Large intestine (tissue), 12 donors: ENCODE results near the gene PANK3. TPM values are rescaled to one million over a fixed set of nuclear protein-coding genes. Genes with fewer than 3 reads are reported as not detected.
A peak's percentile ranks its signal among the peaks of the same experiment; 100 is the strongest.

ENCODE experiments used
- DNase-seq, 2 donors: peaks; one replicate each; pipeline versions ENCODE4 v3.0.0 to v3.0.0-alpha.2; 2013
- H3K27ac ChIP-seq: one replicate; pipeline ENCODE4 v1.5.1; 2013; ENCODE audit warnings: low read length
- H3K27me3 ChIP-seq: 2 replicates; pipeline ENCODE4 v1.6.1; 2013; ENCODE audit warnings: low read length; ENCODE audit not compliant: control insufficient read depth, insufficient read depth
- H3K36me3 ChIP-seq: 2 replicates; pipeline ENCODE4 v1.6.1; 2013; ENCODE audit warnings: low read length; ENCODE audit not compliant: control insufficient read depth, insufficient read depth
- H3K4me1 ChIP-seq: one replicate; pipeline ENCODE4 v1.6.1; 2013; ENCODE audit warnings: low read length; ENCODE audit not compliant: control insufficient read depth, insufficient read depth
- H3K4me3 ChIP-seq: one replicate; pipeline ENCODE4 v1.5.1; 2013; ENCODE audit warnings: low read length
- H3K9me3 ChIP-seq: one replicate; pipeline ENCODE4 v1.6.1; 2013; ENCODE audit warnings: mild to moderate bottlenecking, low read depth, low read length, moderate library complexity; ENCODE audit not compliant: control insufficient read depth
- WGBS: methylation state at CpG from one replicate; pipeline ENCODE4 v1.1.5; 2013; ENCODE audit warnings: low lambda C conversion rate; ENCODE audit not compliant: insufficient coverage; 5-methylcytosine and 5-hydroxymethylcytosine counted together
- long read RNA-seq, 11 donors: transcript quantifications; one replicate each; lab custom pipeline, GENCODE V29; 2026
- polyA plus RNA-seq: library from polyadenylated mRNA; unstranded; fragments of 120-200 nt; gene quantifications from one replicate; pipeline ENCODE4 v1.2.1, GENCODE V29; 2013

PANK3 gene
- 56.9 TPM for polyA plus RNA-seq
- long read RNA-seq, donor 1, full-length matches to known transcripts, result 4 of 4 reads
- long read RNA-seq, donor 1, partial matches to known transcripts, result 0 of 4 reads
- long read RNA-seq, donor 1, other reads (novel, unspliced or antisense), result 0 of 4 reads
- long read RNA-seq, donor 2, full-length matches to known transcripts, result 10 of 10 reads
- long read RNA-seq, donor 2, partial matches to known transcripts, result 0 of 10 reads
- long read RNA-seq, donor 2, other reads (novel, unspliced or antisense), result 0 of 10 reads
- long read RNA-seq, donor 3, full-length matches to known transcripts, result 16 of 16 reads
- long read RNA-seq, donor 3, partial matches to known transcripts, result 0 of 16 reads
- long read RNA-seq, donor 3, other reads (novel, unspliced or antisense), result 0 of 16 reads
- long read RNA-seq, donor 4, result 0 reads
- long read RNA-seq, donor 5, full-length matches to known transcripts, result 3 of 3 reads
- long read RNA-seq, donor 5, partial matches to known transcripts, result 0 of 3 reads
- long read RNA-seq, donor 5, other reads (novel, unspliced or antisense), result 0 of 3 reads
- long read RNA-seq, donor 6, full-length matches to known transcripts, result 13 of 13 reads
- long read RNA-seq, donor 6, partial matches to known transcripts, result 0 of 13 reads
- long read RNA-seq, donor 6, other reads (novel, unspliced or antisense), result 0 of 13 reads
- long read RNA-seq, donor 7, full-length matches to known transcripts, result 4 of 4 reads
- long read RNA-seq, donor 7, partial matches to known transcripts, result 0 of 4 reads
- long read RNA-seq, donor 7, other reads (novel, unspliced or antisense), result 0 of 4 reads
- long read RNA-seq, donor 8, full-length matches to known transcripts, result 12 of 49 reads
- long read RNA-seq, donor 8, partial matches to known transcripts, result 37 of 49 reads
- long read RNA-seq, donor 8, other reads (novel, unspliced or antisense), result 0 of 49 reads
- long read RNA-seq, donor 9, full-length matches to known transcripts, result 10 of 10 reads
- long read RNA-seq, donor 9, partial matches to known transcripts, result 0 of 10 reads
- long read RNA-seq, donor 9, other reads (novel, unspliced or antisense), result 0 of 10 reads
- long read RNA-seq, donor 10, full-length matches to known transcripts, result 9 of 9 reads
- long read RNA-seq, donor 10, partial matches to known transcripts, result 0 of 9 reads
- long read RNA-seq, donor 10, other reads (novel, unspliced or antisense), result 0 of 9 reads
- long read RNA-seq, donor 11, full-length matches to known transcripts, result 8 of 8 reads
- long read RNA-seq, donor 11, partial matches to known transcripts, result 0 of 8 reads
- long read RNA-seq, donor 11, other reads (novel, unspliced or antisense), result 0 of 8 reads

DNA sequence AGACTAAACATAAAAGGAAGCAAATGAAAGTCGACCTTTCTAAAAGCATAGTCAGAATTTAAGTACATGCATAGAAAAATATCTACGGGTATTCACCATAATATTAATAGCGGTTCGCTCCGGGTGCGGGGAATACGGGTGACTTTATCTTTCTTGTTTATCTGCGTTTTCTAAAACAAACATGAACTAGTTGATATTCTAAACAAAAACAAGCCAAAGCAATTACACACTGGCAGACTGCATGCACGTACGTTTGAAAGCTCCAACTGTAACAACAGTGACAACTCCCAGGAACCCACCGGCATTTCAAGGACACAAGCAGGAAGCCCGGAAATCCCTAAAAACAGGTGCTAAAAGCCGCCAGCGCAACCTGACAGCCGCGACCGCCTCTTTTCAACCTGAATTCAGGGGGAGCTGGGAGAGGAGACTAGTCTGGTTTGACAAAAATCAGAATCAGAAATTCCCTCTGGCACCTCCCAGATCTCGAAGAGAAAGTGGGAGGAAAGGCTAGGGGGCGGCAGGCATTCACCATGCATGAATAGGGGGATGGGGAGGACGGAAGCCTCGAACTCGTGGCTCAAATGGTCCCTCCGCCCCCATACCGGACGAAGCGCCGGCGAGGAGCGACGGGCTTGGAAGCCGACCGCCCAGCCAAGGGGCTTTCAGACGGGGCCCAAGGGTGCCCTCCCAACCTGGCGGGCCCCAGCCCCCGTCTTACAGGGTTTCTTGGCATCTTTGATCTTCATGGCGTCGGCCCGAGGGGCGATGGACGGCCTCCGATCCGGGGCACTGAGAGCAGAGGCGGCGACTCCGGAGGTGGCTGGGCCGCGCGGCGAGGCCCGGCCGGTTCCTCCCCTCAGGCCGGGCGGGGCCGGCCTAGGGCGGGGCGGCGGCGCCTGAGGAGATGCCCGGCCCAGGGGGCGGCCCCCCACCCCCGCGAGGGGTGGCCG, at the start of gene PANK3:
TSS of gene PANK3 (minus strand) at position 831 of the 950 bp plus-strand sequence. CDS start at position 746, 85 bp downstream.
- Histone ChIP-seq H3K27ac (peak within 1 kb of the TSS; percentile 92), H3K4me3 (peak within 1 kb of the TSS; percentile 85), H3K27me3 (no peaks in the 10 kb centered on the region), H3K36me3 (peaks cover 3% of the 10 kb centered on the region), H3K9me3 (no peaks in the 10 kb centered on the region), H3K4me1 (peaks cover 12% of the 10 kb centered on the region)
- DNase-seq, result peak in 1 of 2 donors; percentile 81
- WGBS, result 0% methylated on average over 1 of the region's 63 CpGs

DNA sequence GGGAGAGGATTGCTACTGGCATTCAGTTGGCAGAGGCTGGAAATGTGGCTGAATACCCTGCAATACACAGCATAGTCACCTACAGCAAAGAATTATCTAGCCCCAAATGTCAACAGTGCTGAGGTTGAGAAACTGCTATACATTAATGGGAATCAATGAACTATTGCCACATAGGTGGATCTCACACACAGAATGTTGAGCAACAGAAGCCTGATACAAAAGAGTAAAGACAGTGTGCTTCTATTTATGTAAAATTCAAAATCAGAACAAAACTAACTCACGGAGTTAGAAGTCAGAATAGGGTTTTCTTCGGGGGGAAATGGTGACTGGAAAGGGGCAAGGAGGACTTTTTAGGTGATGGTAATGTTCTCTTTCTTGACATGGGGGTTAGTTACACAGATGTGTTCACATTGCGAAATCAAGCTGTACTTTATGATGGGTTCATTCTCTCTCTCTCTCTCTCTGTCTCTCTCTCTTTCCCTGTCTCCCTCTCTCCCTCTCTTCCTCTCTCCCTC, 45.7 kb upstream of the PANK3 start:
- Histone ChIP-seq H3K27ac (peak overlapping the region; percentile 72), H3K4me3 (no peak overlapping the region), H3K4me1 (peaks cover 11% of the 10 kb centered on the region), H3K36me3 (no peaks in the 10 kb centered on the region), H3K9me3 (no peaks in the 10 kb centered on the region), H3K27me3 (no peaks in the 10 kb centered on the region)
- WGBS, result no CpG with 5 or more reads among the region's 3 CpGs
- peak; percentile 62 to 86 for DNase-seq

DNA sequence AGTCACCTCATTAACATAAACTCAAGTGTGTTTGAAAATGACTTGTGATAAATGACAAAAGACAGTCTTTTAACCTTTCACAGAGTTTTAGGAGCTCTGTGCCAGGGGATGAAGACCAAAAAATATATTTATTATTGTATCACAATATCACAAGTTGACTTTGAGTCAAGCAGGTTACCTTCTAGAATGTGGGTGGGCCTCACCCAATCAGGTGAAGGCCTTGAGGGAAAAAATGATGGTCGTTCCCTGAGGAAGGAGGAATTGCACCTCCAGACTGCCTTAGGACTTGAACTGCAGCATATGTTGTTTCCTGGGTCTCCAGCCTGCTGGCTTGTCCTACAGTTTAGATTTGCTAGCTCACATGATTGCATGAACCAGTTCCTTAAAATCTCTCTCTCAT, 41.6 kb upstream of the PANK3 start:
- Histone ChIP-seq H3K9me3 (no peaks in the 10 kb centered on the region), H3K36me3 (no peaks in the 10 kb centered on the region), H3K4me3 (no peak overlapping the region), H3K27ac (no peak overlapping the region), H3K4me1 (peaks cover 11% of the 10 kb centered on the region), H3K27me3 (no peaks in the 10 kb centered on the region)
- no CpG with 5 or more reads among the region's 1 CpG for WGBS
- no peak for DNase-seq

DNA sequence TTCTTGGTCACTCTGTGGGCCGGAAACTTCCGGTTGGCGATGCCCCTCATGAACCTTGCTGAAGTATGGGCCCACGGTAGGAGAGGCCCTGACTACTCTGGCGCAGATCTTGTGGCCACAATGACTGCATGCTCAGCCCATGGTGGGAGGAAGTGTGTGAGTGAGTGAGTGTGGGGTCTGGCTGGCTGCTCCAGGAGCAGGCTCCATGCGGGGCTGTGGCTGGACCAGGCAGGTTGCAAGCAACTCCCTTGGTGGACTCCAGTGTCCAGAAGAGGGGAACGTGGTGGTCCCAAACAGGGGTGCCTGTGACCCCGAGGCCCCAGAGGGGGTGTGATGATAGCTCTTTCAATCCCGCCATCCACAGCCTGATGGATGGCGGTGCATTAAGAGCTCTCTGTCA, 35.5 kb upstream of the PANK3 start:
- H3K4me1 ChIP-seq, result peaks cover 4% of the 10 kb centered on the region
- DNase-seq, result no peak
- no peaks in the 10 kb centered on the region for H3K9me3 ChIP-seq
- no peak overlapping the region for H3K27ac ChIP-seq
- H3K36me3 ChIP-seq, result no peaks in the 10 kb centered on the region
- H3K4me3 ChIP-seq, result no peak overlapping the region
- WGBS, result no CpG with 5 or more reads among the region's 10 CpGs
- no peaks in the 10 kb centered on the region for H3K27me3 ChIP-seq

GRCh38 chr5:168613996-168614395, 34.8 kb upstream of the PANK3 start:
- Histone ChIP-seq H3K4me1 (peaks cover 4% of the 10 kb centered on the region), H3K36me3 (no peaks in the 10 kb centered on the region), H3K27me3 (no peaks in the 10 kb centered on the region), H3K4me3 (no peak overlapping the region), H3K27ac (no peak overlapping the region), H3K9me3 (no peaks in the 10 kb centered on the region)
- DNase-seq, result peak; percentile 40 to 71
- WGBS, result no CpG with 5 or more reads among the region's 1 CpG

DNA sequence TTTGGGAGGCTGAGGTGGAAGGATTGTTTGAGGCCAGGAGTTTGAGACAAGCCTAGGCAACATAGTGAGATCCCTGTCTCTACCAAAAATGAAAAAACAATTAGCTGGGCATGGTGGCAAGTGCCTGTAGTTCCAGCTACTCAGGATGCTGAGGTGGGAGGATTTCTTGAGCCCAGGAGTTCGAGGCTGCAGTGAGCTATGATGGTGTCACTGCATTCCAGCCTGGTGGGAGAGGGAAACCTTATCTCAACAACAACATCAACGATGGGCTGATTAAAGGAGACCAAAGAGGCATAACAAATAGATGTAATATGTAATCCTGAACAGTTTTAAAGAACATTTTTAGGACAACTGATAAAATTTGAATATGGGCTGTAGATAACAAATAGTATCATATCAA, 34.2 kb upstream of the PANK3 start:
- H3K4me3 ChIP-seq, result no peak overlapping the region
- H3K27me3 ChIP-seq, result no peaks in the 10 kb centered on the region
- WGBS, result 29% methylated on average over 1 of the region's 2 CpGs
- no peak for DNase-seq
- H3K9me3 ChIP-seq, result no peaks in the 10 kb centered on the region
- H3K36me3 ChIP-seq, result no peaks in the 10 kb centered on the region
- peaks cover 4% of the 10 kb centered on the region for H3K4me1 ChIP-seq
- no peak overlapping the region for H3K27ac ChIP-seq

DNA sequence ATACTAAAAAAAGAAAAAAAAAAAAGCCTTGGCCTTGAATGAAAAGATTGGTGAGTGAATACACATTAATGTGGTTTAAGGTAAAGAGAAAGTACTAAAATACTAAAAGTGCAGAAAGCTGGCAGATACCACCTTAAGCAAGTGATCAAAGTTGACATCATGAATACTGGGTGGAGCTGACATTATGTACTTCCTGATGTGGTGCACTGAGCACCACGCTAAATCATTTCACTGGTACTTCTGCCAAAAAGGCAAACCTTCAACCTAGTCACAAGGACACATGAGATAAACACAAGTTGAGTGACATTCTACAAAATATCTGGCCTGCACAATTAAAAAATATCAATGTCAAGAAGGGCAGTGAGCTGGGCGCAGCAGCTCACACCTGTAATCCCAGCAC, 33.8 kb upstream of the PANK3 start:
- Histone ChIP-seq H3K27ac (no peak overlapping the region), H3K9me3 (no peaks in the 10 kb centered on the region), H3K4me3 (no peak overlapping the region), H3K27me3 (no peaks in the 10 kb centered on the region), H3K4me1 (peaks cover 4% of the 10 kb centered on the region), H3K36me3 (no peaks in the 10 kb centered on the region)
- peak; percentile 33 to 54 for DNase-seq
- no CpG with 5 or more reads among the region's 2 CpGs for WGBS

- Histone ChIP-seq H3K9me3 (no peaks in the 10 kb centered on the region), H3K4me3 (no peak overlapping the region), H3K27ac (no peak overlapping the region), H3K27me3 (no peaks in the 10 kb centered on the region), H3K36me3 (no peaks in the 10 kb centered on the region), H3K4me1 (peaks cover 4% of the 10 kb centered on the region)
- WGBS, result 85% methylated on average over 3 of the region's 4 CpGs
- DNase-seq, result no peak
Observed at GRCh38 chr5:168612123-168612522, 33.0 kb upstream of the PANK3 start.

- Histone ChIP-seq H3K4me3 (no peak overlapping the region), H3K27ac (no peak overlapping the region), H3K27me3 (no peaks in the 10 kb centered on the region), H3K36me3 (no peaks in the 10 kb centered on the region), H3K4me1 (peaks cover 4% of the 10 kb centered on the region), H3K9me3 (no peaks in the 10 kb centered on the region)
- WGBS, result 74% methylated on average over 3 of the region's 7 CpGs
- DNase-seq, result no peak
Observed at GRCh38 chr5:168611165-168611564, 32.0 kb upstream of the PANK3 start.
